ENCODE data around the gene NELFB. TPM values are rescaled to one million over a fixed set of nuclear protein-coding genes. Genes with fewer than 3 reads are reported as not detected.

Gene NELFB
- 36.7 TPM for total RNA-seq

DNA sequence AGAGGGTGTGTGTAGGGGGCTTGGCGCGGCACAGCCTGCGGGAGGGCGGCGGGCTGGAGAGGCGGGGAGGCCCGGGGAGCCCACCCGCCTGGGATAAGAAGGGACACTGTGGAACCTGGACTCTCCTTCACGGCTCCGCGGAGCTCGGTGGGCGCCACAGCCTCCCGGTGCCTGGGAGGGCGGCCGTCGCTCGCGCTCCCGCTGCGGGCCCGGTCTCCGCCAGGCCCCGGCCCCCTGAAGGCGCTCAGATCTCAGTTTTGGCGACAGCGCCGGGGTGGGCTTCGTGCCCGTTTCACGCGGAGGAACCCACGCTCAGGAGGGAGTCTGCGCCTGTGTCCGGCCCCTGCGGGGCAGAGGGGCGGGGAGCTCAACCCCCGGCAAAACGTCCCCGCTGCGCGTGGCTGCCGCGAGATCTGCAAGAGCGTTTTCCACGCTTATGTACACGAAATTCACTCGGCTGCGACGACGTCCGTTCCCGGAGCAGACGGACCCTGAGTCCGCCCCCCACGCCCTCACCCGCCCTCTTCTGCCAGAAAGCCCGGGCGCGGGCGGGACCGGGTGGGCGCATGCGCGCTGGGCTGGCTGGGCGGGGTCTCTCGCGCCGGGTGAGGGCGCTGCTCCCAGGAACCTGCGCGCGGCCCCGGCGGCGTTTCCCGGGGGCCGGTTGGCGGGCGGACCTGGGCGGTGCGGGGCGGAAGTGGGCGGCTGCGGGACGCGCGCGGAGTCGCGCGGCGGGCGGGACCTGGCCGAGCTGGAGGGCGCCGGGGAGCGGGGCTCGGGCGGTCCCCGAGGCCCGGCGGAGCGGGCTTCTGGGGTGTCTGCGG lies at the start of gene NELFB:
Gene NELFB, plus strand, starts transcription at position 704 of the 824 bp plus-strand sequence.
- peak; percentile 83 for ATAC-seq

DNA sequence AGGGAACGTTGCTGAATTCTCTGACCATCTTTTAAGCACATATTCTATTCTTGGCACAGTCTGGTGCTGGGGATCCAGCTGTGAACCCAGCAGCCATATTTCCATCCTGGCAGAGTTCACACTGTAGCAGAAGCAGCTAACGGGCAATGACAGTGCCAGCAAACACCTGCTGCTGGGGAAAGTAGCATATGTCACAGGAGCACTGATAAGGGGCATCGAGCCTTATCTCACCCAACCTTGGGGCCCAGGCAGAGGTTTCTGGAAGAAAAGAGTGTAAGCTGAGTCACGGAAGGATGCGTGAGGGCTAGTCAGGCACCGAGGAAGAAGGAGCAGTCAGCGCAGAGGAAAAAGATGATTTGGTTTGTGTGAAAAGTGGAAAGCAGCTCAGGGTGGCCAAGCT lies 48.5 kb upstream of the NELFB start:
- no peak for ATAC-seq

- ATAC-seq, result no peak
Measured at GRCh38 chr9:137211532-137211931, 43.6 kb upstream of the NELFB start.

GRCh38 chr9:137212520-137212919 lies 42.6 kb upstream of the NELFB start:
- no peak for ATAC-seq

DNA sequence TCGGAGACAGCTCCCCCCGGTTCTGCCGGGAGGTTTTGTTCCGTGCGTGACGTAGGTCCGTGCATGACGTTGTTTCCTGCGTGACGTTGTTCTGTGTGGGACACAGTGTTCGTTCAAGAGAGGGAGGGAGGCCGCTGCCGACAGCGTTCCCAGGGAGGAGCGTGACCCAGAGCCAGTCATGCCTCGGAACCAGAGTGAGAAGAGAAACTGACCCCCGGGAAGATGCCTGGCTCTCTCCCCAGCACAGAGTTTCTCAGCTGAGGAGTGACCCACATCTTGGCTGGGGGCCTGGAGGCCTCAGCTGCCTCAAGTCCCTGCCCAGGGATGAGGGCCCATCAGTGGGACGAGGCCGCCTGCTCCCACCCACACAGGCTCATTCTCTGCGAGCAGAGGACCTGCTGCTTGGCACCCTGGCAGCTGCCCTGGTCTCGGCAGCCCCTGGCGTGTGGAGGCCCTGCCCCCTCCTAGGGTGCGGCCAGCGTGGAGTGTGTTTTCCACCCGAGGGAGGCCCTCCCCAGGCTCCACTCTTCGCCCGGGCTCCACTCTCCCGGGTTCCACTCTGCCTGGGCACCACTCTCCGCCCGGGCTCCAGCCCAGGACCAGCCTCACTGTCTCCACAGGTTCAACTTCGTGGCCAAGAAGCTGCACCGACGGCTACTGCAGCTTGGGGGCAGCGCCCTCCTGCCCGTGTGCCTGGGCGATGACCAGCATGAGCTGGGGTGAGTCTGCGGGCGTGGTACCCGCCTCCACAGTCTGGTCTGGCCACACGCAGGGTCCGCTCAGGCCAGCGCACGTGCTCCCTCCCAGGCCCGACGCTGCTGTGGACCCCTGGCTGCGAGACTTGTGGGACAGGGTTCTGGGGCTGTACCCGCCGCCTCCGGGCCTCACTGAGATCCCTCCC lies 41.7 kb upstream of the NELFB start:
- ATAC-seq, result peak; percentile 1

- no peak for ATAC-seq
Measured at GRCh38 chr9:137214620-137215019, 40.5 kb upstream of the NELFB start.

- ATAC-seq, result no peak
Measured at GRCh38 chr9:137215196-137215986, 39.7 kb upstream of the NELFB start.

DNA sequence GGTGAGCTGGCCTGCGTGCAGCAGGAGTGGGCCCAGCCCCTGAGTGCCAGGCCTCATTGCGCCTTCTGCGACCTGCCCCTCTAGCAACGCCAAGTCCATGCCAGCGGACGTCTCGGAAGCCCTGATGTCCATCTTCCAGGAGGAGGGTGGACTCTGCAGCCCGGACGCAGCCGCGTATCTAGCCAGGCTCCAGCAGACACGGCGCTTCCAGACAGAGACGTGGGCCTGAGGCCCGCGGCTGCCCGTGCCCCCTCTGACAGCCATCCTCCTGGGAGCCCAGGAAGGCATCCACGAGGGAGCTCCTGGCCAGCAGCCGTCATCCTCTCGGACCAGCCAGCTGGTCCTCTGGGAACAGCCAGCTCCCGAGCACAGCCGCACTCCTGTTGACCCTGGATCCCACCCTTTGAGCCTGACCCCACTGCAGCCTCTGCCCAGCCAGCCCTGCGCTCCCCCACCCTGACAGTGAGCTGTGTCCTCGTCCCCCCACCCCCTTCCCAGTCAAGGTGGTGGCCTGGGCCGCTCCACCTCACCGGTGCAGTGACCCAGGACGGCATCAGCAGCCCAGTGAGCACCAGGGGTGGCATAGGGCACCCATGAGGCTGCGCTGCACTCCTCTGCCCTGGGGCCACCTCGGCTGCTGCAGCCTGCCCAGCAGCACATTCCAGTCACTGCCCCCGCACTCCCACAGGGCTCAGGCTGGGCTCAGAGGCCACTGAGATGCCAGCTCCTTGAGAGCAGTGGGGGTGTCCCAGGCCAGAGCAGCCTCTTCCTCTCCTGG lies 38.8 kb upstream of the NELFB start:
- no peak for ATAC-seq

DNA sequence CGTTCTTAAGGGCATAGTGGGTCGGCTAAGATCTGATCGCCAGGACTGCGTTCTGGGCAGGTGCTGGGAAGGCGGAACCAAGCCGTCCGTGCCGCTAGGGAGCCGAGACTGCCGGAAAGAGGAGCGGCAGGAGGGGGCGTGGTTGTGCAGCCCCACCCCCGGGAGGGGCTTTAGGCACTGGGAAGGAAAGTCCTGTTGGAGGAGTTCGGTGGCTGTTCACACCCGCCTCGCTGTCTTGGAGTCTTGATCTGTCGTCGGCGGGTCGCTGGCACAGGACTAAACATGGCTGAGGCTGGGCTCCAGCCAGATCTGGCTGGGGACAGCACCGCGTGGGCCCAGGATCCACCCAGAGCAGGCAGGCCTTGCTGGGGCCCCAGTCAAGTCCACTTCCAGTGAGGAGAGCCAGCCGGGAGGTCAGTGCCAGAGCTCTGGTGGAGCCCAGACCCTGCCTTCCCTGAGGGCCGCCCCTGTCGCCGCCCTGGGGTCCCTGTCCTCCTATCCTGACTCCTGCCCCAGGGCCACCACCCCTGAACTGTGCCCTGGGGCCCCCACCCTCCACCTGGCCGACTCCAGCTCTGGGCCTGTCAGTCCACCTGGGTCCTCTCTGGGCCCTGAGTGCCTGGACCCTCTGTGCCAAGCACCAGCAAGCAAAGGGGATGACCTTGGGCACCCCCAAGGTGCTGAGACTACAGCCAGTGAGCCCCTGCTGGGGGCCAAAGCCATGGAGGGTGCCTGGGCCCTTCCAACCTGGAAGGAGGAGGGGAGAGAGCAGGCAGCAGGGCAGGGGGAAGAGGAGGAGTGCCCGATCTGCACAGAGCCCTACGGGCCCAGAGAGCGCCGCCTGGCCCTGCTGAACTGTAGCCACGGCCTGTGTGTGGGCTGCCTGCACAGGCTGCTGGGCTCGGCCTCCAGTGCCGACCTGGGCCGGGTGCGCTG lies 37.6 kb upstream of the NELFB start:
- ATAC-seq, result peak; percentile 79

- no peak for ATAC-seq
Measured at GRCh38 chr9:137218212-137218753, 36.8 kb upstream of the NELFB start.

DNA sequence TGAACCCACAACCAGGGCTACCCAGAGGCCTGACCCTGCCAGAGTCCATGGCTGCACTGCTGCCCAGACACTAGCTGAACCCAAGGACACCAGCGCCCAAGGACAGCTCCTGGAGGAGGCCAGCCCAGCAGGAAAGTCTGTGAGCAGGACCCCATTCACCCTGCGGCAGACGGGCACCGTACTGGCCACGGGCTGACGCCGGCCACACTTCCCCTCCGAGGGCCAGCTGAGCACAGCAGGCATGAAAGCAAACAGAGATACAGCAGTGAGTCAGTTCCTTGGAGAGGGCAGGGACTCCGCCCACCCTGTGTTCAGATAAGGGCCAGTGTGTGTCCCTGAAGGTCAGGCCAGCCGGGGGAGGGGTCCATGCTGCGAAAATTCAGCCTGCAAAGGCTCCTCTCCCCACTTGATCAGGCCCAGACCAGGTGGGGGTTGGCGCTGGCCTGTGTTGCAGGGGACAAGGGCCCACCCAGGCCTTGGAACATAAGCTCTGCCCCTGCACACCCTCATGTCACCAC lies 36.3 kb upstream of the NELFB start:
- no peak for ATAC-seq

DNA sequence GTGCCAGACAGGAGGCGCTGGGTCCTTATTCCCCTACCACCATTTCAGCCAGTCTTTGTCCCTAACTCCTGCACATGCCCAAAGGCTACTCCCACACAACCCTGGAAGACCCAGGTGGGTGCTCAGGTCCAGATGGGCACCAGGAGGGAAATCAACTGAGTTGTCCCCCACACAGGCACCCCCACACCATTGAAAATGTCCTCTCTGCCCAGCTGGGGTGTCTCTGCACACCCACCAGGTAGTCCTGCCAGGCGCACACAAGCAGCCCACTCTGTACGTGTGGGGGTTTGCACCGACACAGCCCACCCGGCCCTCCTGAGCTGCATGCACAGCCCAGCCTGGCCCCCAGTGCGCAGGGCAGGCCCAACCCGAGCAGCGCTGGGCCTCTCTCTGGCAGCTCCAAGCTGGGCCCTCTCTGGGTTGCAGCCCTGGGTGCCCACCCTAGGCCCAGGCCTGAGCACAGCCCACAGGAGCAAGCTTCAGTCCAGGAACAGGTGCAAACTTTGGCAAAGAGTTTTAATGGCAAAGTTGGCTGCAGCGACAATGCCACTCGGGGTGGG lies 35.3 kb upstream of the NELFB start:
- no peak for ATAC-seq

GRCh38 chr9:137220317-137221094 lies 34.6 kb upstream of the NELFB start:
- no peak for ATAC-seq

GRCh38 chr9:137221095-137221505 lies 34.0 kb upstream of the NELFB start:
- ATAC-seq, result no peak

DNA sequence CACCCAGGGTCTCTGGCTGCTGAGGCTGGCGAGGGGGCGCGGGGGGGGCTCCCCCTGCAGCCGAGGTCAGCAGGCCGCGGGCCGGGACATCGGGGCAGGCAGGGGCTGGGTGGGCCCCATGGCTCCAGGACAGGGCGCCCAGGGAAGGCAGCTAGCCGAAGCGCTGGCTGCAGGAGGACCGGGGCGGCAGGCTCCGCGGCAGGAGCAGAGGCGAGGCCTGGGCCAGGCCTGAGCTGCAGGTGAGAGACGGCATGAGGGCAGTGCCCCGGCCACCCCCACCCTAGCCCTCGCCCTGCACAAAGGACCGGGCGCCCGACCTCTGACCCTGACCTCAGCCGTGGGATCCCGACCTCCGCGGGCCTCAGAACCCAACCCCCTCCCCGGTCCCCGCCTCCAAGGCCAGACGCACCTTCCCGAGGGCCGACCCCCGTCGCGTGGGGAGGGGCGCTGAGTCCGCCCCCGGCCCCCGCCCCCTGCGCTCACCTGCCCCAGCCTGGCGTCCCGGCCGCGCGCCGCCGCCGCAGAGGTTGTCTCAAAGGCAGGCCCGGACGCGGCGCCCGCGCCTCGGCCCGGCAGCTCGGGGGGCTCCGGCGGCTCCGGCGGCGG lies 33.5 kb upstream of the NELFB start:
- no peak for ATAC-seq

GRCh38 chr9:137222190-137223077 lies 32.7 kb upstream of the NELFB start, which contains the start of gene RNF208:
Gene RNF208, minus strand, starts transcription at chr9:137222240. Its CDS starts 1,028 bp downstream, at chr9:137221212.
- ATAC-seq, result no peak
